Prostate gland (tissue), 2 donors: ENCODE results near the gene NTN1.

Experiments used
- POLR2A ChIP-seq: fragments of 450-650 bp; IDR thresholded peaks from one replicate; pipeline ENCODE4 v1.6.1; 2016; ENCODE audit warnings: antibody characterized with exemption, mild to moderate bottlenecking
- TF ChIP-seq, protein P1 (sequence below), 4 experiments: fragments of 200-600 bp in 2 of 4; fragments of 450-650 bp in 2 of 4; sonication (generic) in 2 of 4; IDR thresholded peaks; 1 replicate in 3 of 4; 2 replicates in 1 of 4; pipeline ENCODE4 v1.5.1; 2016 to 2019; ENCODE audit warnings: antibody characterized with exemption in 4 of 4, mild to moderate bottlenecking in 2 of 4, moderate library complexity in 2 of 4

- TF ChIP-seq, protein P1, sequence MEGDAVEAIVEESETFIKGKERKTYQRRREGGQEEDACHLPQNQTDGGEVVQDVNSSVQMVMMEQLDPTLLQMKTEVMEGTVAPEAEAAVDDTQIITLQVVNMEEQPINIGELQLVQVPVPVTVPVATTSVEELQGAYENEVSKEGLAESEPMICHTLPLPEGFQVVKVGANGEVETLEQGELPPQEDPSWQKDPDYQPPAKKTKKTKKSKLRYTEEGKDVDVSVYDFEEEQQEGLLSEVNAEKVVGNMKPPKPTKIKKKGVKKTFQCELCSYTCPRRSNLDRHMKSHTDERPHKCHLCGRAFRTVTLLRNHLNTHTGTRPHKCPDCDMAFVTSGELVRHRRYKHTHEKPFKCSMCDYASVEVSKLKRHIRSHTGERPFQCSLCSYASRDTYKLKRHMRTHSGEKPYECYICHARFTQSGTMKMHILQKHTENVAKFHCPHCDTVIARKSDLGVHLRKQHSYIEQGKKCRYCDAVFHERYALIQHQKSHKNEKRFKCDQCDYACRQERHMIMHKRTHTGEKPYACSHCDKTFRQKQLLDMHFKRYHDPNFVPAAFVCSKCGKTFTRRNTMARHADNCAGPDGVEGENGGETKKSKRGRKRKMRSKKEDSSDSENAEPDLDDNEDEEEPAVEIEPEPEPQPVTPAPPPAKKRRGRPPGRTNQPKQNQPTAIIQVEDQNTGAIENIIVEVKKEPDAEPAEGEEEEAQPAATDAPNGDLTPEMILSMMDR (IDR thresholded peaks at IDR 0.05) = no peak
- no peak for TF ChIP-seq POLR2A
These were observed 95.1 kb downstream of the NTN1 start for GRCh38 chr17:9116311-9116835.
